ENCODE data around the gene VAV1.
A peak's percentile ranks its signal among the peaks of the same experiment; 100 is the strongest.

VAV1 gene, protein sequence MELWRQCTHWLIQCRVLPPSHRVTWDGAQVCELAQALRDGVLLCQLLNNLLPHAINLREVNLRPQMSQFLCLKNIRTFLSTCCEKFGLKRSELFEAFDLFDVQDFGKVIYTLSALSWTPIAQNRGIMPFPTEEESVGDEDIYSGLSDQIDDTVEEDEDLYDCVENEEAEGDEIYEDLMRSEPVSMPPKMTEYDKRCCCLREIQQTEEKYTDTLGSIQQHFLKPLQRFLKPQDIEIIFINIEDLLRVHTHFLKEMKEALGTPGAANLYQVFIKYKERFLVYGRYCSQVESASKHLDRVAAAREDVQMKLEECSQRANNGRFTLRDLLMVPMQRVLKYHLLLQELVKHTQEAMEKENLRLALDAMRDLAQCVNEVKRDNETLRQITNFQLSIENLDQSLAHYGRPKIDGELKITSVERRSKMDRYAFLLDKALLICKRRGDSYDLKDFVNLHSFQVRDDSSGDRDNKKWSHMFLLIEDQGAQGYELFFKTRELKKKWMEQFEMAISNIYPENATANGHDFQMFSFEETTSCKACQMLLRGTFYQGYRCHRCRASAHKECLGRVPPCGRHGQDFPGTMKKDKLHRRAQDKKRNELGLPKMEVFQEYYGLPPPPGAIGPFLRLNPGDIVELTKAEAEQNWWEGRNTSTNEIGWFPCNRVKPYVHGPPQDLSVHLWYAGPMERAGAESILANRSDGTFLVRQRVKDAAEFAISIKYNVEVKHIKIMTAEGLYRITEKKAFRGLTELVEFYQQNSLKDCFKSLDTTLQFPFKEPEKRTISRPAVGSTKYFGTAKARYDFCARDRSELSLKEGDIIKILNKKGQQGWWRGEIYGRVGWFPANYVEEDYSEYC

DNA sequence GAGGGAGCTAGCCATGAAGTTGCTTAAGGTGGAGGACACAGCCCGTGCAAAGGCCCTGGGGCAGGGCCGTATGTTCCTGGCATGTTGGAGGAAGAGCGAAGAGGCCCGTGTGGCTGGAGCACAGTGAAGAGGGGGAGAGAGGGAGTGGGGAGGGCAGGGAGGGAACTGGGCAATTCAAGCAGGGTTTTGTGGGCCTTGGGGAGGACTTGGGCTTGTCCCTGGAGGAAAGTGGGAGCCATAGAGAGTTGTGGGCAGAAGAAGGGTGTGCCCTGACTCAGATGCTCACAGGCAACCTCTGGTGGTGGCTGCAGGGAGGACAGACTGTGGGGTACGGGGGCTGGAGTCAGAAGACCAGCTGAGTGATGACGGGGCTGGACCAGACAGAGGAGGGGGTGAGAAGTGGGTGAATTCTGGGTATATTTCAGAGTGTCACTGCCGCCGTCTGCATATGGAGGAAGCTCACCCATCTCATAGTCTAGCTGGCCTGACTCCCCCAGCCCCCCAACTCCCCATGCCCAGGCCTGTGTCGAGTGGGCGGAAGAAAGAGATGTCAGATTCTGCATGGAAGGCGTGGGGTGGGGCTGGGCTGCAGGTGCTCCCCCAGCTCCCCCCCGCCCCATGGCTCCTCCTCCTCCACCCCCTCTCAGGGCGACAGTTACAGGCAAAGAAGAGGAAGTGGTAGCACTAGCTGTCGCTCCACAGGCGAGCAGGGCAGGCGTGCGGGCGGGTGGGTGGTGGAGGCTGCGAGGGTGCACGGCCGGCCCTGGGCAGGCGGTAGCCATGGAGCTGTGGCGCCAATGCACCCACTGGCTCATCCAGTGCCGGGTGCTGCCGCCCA lies at the start of gene VAV1:
VAV1 (plus strand) TSS at position 681 of the 838 bp plus-strand sequence; CDS start at position 781, 100 bp downstream.
- no peak for DNase-seq (ENCODE audit: low read depth, low spot score)

- DNase-seq (ENCODE audit: low read depth, low spot score) = no peak
Observed at GRCh38 chr19:6723108-6723618, 49.3 kb upstream of the VAV1 start.

GRCh38 chr19:6723738-6724137 lies 48.8 kb upstream of the VAV1 start:
- no peak for DNase-seq (ENCODE audit: low read depth, low spot score)

- no peak for DNase-seq (ENCODE audit: low read depth, low spot score)
Observed at GRCh38 chr19:6724631-6725492, 47.6 kb upstream of the VAV1 start.

DNA sequence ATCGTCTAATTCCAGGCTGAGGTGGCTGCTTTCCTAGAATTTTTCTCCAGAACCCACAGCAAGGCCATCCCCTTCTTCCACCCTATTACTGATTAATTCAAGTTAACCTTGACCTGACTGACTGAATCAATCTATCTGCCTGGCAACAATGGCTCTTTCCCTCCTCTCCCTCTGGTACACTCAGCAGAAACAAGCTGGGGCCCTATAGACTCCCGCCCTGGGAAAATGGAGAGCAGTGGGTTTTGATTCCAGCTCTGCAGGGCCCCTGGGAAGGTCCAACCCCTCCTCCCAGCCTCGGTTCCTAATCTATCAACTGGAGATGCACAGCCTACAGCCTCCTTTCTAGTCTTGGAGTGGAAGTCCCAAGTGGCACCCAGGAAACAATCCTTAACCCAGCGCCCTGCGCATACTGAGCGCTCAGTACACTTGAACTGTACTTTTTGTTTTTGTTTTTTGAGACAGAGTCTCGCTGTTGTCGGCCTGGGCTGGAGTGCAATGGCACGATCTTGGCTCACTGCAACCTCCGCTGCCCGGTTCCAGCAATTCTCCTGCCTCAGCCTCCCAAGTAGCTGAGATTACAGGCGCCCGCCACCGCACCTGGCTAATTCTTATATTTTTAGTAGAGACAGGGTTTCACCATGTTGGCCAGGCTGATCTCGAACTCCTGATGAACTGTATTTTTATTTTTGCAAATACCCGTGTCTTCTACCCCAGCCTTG lies 46.8 kb upstream of the VAV1 start:
- DNase-seq (ENCODE audit: low read depth, low spot score) = no peak

DNA sequence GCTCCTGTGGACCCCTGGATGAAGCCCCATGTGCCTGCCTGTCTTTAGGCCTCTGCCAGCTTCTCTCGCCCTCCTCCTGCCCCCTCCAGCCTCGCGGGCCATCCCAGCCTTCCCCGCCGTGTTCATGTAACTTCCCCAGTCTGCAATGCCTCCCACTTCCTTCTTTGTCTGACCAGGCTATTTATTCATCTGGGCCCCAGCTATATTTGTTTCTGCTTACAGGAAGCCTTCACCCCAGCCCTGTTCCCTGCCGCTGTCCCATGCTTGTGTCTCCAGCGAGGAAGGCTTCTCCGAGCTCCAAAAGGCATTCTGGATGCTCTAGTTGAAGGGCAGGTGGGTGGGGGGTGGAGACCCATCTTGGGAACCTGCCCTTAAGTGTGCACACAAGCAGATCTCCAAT lies 44.2 kb upstream of the VAV1 start:
- DNase-seq (ENCODE audit: low read depth, low spot score) = no peak

DNA sequence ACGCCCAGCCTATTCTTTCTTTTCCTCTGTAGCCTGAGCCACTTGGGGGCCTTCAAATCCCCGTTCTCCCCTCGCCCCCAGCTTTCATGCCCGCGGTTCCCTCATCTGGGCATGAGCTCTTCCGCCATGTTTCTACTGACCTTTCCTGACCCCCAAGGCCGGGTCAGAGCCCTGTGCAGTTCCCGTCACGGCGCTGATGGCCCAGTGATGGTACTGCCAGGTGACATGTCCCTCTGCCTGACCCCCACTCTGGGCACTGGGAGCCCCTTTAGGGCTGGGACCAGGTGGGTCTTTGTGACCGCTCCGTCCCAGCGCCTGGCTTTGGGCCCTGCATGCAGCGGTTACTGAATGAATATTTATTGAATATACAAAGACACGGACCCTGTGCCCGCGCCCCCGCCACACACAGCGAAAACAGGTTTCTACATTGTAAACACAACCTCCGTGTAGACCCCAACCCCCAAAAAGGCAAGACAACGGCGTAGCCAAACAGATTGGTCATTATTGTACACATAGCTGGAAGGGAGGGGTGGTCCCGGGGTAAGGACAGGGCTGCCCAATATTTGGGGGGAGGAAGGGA lies 42.8 kb upstream of the VAV1 start:
- no peak for DNase-seq (ENCODE audit: low read depth, low spot score)

DNA sequence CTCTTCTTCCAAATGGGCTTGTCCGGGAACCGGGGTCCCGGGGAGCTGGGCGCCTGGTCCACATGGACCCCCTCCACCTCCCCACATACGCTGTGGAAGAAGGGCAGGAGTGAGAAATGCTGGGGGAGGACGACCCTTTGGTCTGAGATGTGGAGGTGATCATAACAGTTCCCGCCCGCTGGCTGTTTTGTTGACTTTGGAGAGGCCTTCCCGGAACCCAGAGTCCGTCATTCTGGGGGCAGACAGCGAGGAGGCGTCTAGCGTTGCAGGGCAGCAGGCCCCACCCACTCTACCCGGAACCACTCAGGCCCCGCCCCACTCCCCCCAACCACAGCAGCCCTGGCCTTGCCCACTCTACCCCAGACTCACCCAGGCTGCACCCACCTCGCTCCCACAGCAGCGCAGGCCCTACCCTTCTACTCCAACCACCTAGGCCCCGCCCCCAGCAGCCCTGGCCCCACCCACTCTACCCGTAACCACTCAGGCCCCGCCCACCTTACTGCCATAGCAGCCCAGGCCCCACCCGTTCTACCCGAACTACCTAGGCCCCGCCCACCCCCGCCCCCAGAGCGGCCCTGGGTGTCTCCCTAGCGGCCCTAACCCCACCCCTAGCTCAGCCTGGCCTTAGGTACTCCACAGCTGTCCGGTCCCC lies 42.2 kb upstream of the VAV1 start:
- DNase-seq (ENCODE audit: low read depth, low spot score) = peak; percentile 57

GRCh38 chr19:6730941-6731670 lies 41.4 kb upstream of the VAV1 start:
- DNase-seq (ENCODE audit: low read depth, low spot score) = no peak

DNA sequence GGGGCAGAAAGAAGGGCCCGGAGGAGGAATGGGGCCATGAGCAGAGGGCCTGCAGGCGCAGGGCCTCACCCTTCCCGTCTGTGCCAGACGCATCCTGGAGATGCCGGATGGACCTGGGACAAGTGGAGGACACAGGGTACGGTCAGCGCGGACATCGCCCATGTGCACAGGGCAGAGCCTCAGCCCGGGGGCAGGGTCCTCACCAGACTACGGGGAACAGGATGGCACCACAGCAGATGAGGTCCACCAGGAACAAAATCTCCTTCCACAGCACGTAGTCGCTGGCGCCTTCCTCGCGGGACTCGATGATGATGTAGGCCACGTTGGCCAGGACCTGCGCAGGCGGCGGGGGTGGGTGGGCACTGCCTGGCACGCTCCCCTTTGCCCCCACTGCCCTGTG lies 40.7 kb upstream of the VAV1 start:
- DNase-seq (ENCODE audit: low read depth, low spot score) = no peak

DNA sequence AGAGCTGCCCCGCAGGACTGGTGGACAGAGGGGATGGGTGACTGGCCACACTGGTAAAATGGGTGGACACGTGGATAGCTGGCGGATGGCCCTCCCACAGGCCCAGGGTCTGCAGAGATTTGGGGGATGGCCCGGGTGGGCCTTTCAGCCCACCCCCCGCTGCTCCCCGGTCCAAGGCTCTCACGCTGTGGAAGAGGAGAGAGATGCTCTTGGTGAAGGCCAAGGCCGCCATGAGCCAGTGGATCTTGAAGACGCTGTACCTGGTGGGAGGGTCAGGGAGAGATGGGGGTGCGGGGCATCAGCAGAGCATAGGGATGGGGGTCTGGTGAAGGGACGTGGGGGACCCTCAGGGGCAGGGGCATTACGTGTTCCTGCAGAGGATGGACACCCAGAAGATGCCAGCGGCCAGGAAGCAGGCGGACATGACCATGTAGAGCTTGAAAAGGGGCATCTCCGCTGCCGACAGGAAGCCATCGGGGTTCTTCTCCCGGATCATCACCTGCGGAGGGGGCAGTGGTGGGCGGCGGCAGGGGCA lies 39.6 kb upstream of the VAV1 start:
- no peak for DNase-seq (ENCODE audit: low read depth, low spot score)

- DNase-seq (ENCODE audit: low read depth, low spot score) = peak; percentile 41
Observed at GRCh38 chr19:6733338-6734095, 39.0 kb upstream of the VAV1 start.

GRCh38 chr19:6734096-6734696 lies 38.3 kb upstream of the VAV1 start:
- no peak for DNase-seq (ENCODE audit: low read depth, low spot score)

- DNase-seq (ENCODE audit: low read depth, low spot score) = peak; percentile 44
Observed at GRCh38 chr19:6735181-6735911, 37.2 kb upstream of the VAV1 start.

- DNase-seq (ENCODE audit: low read depth, low spot score) = peak; percentile 90
Observed at GRCh38 chr19:6736169-6736916, 36.2 kb upstream of the VAV1 start.

DNA sequence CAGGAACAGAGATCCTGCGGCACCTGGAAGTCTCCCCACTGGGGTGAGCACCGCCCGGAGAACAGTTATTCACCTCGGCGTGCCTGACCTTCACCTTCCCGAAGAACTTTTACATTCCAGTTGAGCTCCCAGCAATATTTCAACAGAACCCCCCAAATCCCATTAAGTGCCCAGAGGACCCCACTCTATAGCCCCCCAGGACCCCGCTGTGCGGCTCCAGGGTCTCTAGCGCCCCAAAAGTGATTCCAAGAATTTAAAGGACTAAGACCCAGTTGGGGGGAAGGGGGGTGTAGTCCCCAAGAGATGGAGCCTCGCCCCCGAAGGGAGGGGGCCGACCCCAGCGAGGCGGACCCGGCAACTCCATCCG lies 35.6 kb upstream of the VAV1 start:
- DNase-seq (ENCODE audit: low read depth, low spot score) = no peak
